ENCODE data around the gene GRID1.

- TF ChIP-seq CTCF (IDR thresholded peaks at IDR 0.05) (no peak), POLR2A (IDR thresholded peaks at IDR 0.05) (no peak)
These were observed 307.6 kb downstream of the GRID1 start for GRCh38 chr10:86058964-86059363.

Data from lower leg skin (tissue), 3 donors.